Stomach (tissue), 4 donors: Measurements from ENCODE around the gene TNRC18.

Source experiments
- CTCF ChIP-seq, 7 experiments: fragments of 450-650 bp in 4 of 7; fragments of 200-600 bp in 3 of 7; sonication (generic) in 3 of 7; IDR thresholded peaks; one replicate each; pipeline ENCODE4 v1.5.1; 2016 to 2019; ENCODE audit warnings: antibody characterized with exemption in 7 of 7, control low read depth in 2 of 7, mild to moderate bottlenecking in 1 of 7
- EP300 ChIP-seq: sonication (generic); formaldehyde crosslinking; IDR thresholded peaks from one replicate; pipeline ENCODE4 v1.6.1; 2017; ENCODE audit warnings: antibody characterized with exemption
- POLR2A ChIP-seq, 4 donors: fragments of 450-650 bp; IDR thresholded peaks; one replicate each; pipeline ENCODE4 v1.6.1; 2016; ENCODE audit warnings: antibody characterized with exemption in 4 of 4, control low read depth in 2 of 4, mild to moderate bottlenecking in 1 of 4, moderate library complexity in 1 of 4
- POLR2AphosphoS5 ChIP-seq, 3 donors: sonication (generic); formaldehyde crosslinking; IDR thresholded peaks; one replicate each; pipeline ENCODE4 v1.6.1; 2016; ENCODE audit warnings: antibody characterized with exemption in 3 of 3

GRCh38 chr7:5439572-5440496 is 16.2 kb upstream of the TNRC18 start:
- no peak for TF ChIP-seq CTCF (IDR thresholded peaks at IDR 0.05)
- no peak for TF ChIP-seq EP300
- TF ChIP-seq POLR2AphosphoS5 (IDR thresholded peaks at IDR 0.05) = no peak
- no peak for TF ChIP-seq POLR2A (IDR thresholded peaks at IDR 0.05)
